LNCaP clone FGC (cell line): ENCODE data around the gene CFAP100.

Experiments used
- DNase-seq: peaks from one replicate; pipeline ENCODE4 v3.0.0-alpha.2; 2011; ENCODE audit warnings: low read depth
- H3K4me3 ChIP-seq: 2 replicates; pipeline ENCODE4 v1.5.1; 2011; ENCODE audit warnings: mild to moderate bottlenecking, low read depth, low read length, control low read depth
- TF ChIP-seq, protein P1 (sequence below): IDR thresholded peaks from 2 replicates; pipeline ENCODE4 v1.5.1; 2012; ENCODE audit warnings: mild to moderate bottlenecking; ENCODE audit not compliant: control insufficient read depth, insufficient read depth; ENCODE audit errors: extremely low read depth

The CFAP100 gene

DNA sequence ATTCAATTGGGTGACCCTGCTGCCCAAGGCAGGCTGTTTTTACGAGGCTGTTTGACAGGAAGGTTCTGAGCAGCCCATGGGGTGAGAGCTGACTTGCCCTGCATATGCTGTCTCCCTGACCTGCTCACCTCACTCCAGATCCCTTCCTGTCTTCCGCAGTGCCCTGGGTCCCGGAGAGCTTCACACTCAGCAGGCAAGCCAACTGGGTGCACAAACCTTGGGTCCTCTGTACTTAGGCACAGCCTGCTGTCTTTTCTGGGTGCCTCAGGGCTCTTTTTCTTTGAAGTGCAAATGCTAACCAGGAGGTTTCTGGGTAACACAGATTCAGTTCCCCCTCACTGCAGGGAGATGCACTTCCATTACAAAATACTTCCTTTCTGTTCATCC, 48.1 kb downstream of the CFAP100 start:
- peak; percentile 7 for DNase-seq
- TF ChIP-seq, protein P1, sequence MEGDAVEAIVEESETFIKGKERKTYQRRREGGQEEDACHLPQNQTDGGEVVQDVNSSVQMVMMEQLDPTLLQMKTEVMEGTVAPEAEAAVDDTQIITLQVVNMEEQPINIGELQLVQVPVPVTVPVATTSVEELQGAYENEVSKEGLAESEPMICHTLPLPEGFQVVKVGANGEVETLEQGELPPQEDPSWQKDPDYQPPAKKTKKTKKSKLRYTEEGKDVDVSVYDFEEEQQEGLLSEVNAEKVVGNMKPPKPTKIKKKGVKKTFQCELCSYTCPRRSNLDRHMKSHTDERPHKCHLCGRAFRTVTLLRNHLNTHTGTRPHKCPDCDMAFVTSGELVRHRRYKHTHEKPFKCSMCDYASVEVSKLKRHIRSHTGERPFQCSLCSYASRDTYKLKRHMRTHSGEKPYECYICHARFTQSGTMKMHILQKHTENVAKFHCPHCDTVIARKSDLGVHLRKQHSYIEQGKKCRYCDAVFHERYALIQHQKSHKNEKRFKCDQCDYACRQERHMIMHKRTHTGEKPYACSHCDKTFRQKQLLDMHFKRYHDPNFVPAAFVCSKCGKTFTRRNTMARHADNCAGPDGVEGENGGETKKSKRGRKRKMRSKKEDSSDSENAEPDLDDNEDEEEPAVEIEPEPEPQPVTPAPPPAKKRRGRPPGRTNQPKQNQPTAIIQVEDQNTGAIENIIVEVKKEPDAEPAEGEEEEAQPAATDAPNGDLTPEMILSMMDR: no peak
- H3K4me3 ChIP-seq: no peak overlapping the region

DNA sequence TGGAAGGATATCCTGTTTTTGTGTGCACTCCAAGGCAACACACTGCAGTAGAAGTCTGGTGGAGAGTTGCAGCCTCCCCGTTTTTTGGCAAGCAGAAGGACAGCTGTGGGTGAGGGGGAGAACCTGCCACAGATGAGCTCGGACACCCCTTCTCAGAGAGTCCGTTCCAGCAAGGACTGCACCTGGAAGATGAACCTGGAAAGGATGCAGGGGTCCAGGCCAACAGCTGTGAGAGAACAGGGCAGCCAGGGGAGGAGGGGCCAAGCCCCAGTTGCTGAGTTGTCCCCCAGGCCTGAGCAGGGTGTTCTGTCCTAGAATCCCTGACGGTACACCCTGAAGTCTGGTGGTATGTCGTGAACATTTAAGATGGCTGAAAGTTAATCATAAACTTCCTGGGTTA, 50.8 kb downstream of the CFAP100 start:
- H3K4me3 ChIP-seq: no peak overlapping the region
- no peak for DNase-seq
- TF ChIP-seq, protein P1: no peak

DNA sequence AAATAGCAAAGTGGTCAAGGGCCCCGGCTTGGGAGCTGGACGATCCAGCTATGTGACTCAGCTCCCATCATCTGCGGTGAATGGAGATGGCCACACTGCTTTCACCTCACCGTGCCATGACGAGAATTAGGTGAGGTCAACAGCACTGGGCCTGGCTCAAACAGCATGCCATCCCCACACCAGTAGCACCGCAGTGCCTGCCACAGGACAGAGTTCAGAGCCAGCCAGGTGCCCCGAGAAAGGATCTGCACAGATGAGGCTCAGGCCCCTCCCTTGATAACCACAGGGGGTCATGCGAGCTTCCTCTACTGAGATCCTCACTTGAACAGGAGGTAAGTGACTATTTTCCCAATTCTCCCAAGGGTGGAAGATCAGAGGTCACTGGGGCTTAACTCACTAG, 51.6 kb downstream of the CFAP100 start:
- DNase-seq: no peak
- TF ChIP-seq, protein P1: no peak
- H3K4me3 ChIP-seq: no peak overlapping the region

DNA sequence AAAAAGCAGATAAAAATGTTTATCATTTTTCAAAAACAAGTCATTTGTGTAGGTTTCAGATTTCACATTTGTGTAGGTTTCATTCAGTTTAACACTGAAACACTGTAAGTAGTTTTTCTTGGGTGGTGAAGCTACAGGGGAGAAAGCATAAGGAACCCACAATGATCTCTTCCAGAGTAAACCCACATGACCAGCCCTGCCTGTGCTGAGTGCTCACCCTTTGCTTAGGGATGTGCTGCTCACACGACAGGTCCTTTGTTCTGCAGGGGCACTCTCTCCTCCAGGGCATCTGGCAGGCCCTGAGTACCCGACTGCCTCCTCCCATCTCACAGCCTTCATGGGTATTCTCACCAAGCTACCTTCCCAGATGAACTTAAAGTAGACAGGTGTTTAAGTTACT, 52.1 kb downstream of the CFAP100 start:
- DNase-seq: no peak
- no peak overlapping the region for H3K4me3 ChIP-seq
- TF ChIP-seq, protein P1: no peak

DNA sequence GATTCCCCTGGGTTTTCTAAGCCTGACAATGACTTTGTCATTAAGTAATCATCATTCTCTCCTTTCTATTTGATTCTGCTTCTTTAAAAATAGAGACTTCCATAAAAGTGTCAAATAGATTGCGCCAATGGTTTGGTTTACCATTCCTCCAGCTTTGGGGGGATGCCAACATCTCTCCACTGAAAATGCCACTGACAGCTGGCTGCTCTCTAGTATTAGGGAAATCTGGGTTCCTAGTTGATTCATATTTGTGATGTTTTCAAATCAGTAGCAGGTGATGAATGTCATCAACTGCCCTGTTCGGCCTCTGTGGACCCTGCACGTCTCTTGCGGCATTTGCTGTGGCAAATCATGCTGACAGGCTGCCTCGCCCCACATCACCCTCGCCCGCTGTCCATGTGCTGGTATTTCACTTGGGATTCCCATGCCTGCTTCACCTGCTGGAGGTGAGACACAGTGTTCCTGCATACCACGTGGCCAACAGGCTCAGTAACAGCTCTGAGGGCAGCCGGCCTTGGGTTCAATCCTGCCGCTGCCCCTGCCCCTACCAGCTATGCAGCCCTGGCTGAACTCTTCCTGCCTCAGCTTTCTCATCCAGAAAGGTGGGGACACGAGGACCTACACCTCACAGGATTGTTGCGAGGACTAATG, 52.9 kb downstream of the CFAP100 start:
- no peak overlapping the region for H3K4me3 ChIP-seq
- DNase-seq: no peak
- TF ChIP-seq, protein P1: no peak

DNA sequence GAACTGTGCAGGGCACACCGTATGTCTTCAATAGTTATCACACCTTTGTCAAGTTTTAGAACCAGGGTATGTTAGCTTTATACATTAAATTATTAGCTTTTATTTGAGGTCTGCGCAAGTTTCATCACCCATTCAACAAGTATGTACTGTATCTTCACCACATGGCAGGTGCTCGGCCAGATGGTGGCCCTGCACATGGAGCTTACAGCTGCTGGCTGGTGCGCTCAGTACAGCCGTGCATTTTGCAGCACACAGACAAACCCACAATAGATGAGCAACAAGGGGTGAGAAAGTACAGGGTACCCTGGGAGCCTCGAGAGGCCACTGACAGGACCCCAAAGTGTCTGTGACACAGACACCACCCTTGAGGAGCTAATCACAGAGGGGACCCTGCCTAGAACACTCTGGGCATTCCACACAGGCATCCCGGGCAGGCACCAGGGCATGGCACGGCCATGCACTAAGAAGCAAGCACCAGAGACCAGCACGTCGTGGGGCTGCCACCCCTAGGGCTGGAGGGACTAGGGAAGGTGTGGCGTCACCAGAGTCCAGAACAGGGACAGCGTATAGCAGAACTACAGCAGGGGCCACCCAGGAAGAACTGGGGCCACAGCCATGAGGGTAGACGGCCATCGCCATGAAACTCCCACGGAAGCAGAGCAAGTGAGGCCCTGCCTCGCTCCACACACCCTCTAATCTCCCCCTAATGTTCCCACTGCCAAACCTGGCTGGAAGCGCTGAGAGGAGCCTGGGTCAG, 53.6 kb downstream of the CFAP100 start:
- TF ChIP-seq, protein P1: no peak
- no peak overlapping the region for H3K4me3 ChIP-seq
- no peak for DNase-seq

DNA sequence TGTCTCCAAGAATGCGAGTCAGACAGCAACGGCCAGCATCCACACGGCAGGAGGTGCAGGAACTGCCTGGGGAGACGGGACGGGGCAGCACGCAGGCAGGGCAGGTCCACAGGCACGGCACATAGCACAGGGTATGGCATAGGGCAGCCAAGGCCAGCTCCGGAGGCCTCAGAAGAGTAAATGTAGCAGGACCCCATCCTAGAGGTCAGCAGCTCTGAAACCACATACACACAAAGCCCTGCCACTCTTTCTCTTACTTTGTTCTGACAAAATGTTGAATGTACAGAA, 54.1 kb downstream of the CFAP100 start:
- DNase-seq: no peak
- TF ChIP-seq, protein P1: no peak

More for the DNA sequence above, 54.1 kb downstream of the CFAP100 start:
- H3K4me3 ChIP-seq: no peak overlapping the region
